DND-41 (cell line): ENCODE measurements around the gene ZNF554.

Experiments used
- ATAC-seq: fragments of 200-7000 bp; cut with Tn5 transposase; 3 replicates; pipeline ENCODE4 v1.9.1; 2021; ENCODE audit warnings: low read depth; ENCODE audit not compliant: insufficient read depth
- DNase-seq: peaks from one replicate; pipeline ENCODE4 v3.0.0-alpha.2; 2020
- H2AFZ ChIP-seq: 2 replicates; pipeline ENCODE4 v1.6.0; 2012; ENCODE audit warnings: low read depth, low read length
- H3K27ac ChIP-seq: 2 replicates; pipeline ENCODE4 v1.5.1; 2012; ENCODE audit warnings: low read length, inconsistent platforms
- H3K27me3 ChIP-seq: fragments of 200-600 bp; sonication (generic); 2 replicates; pipeline ENCODE4 v1.6.0; 2012; ENCODE audit warnings: low read length, mild to moderate bottlenecking, inconsistent platforms; ENCODE audit not compliant: insufficient read depth, poor library complexity
- H3K36me3 ChIP-seq: 2 replicates; pipeline ENCODE4 v1.5.1; 2012; ENCODE audit warnings: low read length, inconsistent platforms; ENCODE audit not compliant: insufficient read depth
- H3K4me1 ChIP-seq: 2 replicates; pipeline ENCODE4 v1.5.1; 2012; ENCODE audit warnings: mild to moderate bottlenecking, low read length; ENCODE audit not compliant: insufficient read depth
- H3K4me2 ChIP-seq: 2 replicates; pipeline ENCODE4 v1.6.0; 2012; ENCODE audit warnings: mild to moderate bottlenecking, moderate library complexity, low read length, inconsistent platforms; ENCODE audit not compliant: insufficient read depth
- H3K4me3 ChIP-seq, 2 experiments: fragments of 200-600 bp in 1 of 2; shearing (Covaris generic) in 1 of 2; 2 replicates each; pipeline ENCODE4 v1.5.1; 2012 to 2016; ENCODE audit warnings: inconsistent platforms in 2 of 2, low read length in 2 of 2, mild to moderate bottlenecking in 2 of 2, low read depth in 1 of 2, moderate library complexity in 1 of 2
- H3K79me2 ChIP-seq: 2 replicates; pipeline ENCODE4 v1.6.0; 2012; ENCODE audit warnings: low read length, inconsistent platforms; ENCODE audit not compliant: insufficient read depth
- H3K9ac ChIP-seq: 2 replicates; pipeline ENCODE4 v1.6.0; 2012; ENCODE audit warnings: low read depth, mild to moderate bottlenecking, inconsistent platforms, low read length, moderate library complexity
- H3K9me3 ChIP-seq: 2 replicates; pipeline ENCODE4 v1.5.1; 2012; ENCODE audit warnings: low read length, moderate library complexity, mild to moderate bottlenecking, inconsistent platforms; ENCODE audit not compliant: insufficient read depth, severe bottlenecking
- H4K20me1 ChIP-seq: 2 replicates; pipeline ENCODE4 v1.6.0; 2012; ENCODE audit warnings: low read length; ENCODE audit not compliant: insufficient read depth
- CTCF ChIP-seq: IDR thresholded peaks from 2 replicates; pipeline ENCODE4 v1.5.1; 2012; ENCODE audit warnings: borderline replicate concordance, low read length, moderate library complexity, mild to moderate bottlenecking; ENCODE audit not compliant: poor library complexity, severe bottlenecking; ENCODE audit errors: extremely low read depth
- EZH2 ChIP-seq: IDR thresholded peaks from 3 replicates; pipeline ENCODE4 v1.6.1; 2012; ENCODE audit warnings: borderline replicate concordance, low read depth, mild to moderate bottlenecking, moderate library complexity, low read length, inconsistent platforms; ENCODE audit not compliant: severe bottlenecking

The ZNF554 gene

DNA sequence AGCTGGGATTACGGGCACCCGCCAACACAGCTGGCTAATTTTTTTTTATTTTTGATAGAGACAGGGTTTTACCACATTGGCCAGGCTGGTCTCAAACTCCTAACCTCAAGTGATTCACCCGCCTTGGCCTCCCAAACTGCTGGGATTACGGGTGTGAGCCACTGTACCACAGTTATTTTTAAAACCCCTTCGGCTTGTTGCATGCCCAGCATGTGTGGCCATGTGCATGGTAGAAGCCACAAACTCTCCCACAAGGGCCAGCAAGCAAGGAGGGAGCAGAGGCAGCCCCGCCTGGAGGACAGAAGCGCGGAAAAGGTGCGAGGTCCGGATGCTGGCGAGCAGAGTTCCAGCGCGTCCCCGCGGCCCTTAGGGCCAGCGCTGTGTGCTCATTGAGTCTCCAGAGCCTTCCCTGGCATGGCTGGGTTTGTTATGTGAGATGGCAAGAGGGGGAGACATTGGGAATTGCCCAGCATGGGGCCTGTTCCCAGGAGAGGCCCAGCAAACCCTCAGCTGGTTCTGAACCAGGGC lies 21.4 kb upstream of the ZNF554 start:
- no peaks in the 10 kb centered on the region for H3K9me3 ChIP-seq
- ATAC-seq: no peak
- H4K20me1 ChIP-seq: peaks cover 28% of the 10 kb centered on the region
- H3K4me3 ChIP-seq: no peak overlapping the region
- no peak overlapping the region for H3K27ac ChIP-seq
- no peak overlapping the region for H3K9ac ChIP-seq
- no peaks in the 10 kb centered on the region for H3K4me1 ChIP-seq
- H3K36me3 ChIP-seq: peaks cover 93% of the 10 kb centered on the region
- no peaks in the 10 kb centered on the region for H3K27me3 ChIP-seq
- DNase-seq: no peak
- TF ChIP-seq CTCF (no peak), EZH2 (no peak)
- no peak overlapping the region for H3K4me2 ChIP-seq
- no peak overlapping the region for H2AFZ ChIP-seq
- peaks cover 8% of the 10 kb centered on the region; the same call in 1 of the 2 replicates for H3K79me2 ChIP-seq

DNA sequence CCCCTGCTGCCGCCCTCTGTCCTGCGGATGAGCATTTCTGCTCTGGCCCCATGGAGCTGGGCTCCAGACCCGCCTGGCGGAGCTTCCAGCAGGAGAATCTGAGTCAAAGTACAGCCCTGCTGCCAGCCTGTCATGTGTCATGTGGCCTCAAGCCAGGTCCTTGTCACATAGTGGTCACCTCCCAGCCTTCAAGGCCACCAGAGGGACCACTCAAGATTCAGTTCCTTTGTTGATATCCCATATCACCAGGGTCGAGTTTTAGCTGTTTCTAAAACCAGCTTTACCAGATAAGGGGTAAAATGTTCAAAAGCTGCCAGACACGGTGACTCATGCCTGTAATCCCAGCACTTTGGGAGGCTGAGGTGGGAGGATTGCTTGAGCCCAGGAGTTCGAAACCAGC lies 20.9 kb upstream of the ZNF554 start:
- DNase-seq (no peak), ATAC-seq (no peak)
- H3K9me3 ChIP-seq: no peaks in the 10 kb centered on the region
- H3K4me3 ChIP-seq: no peak overlapping the region
- H3K27ac ChIP-seq: no peak overlapping the region
- H3K27me3 ChIP-seq: no peaks in the 10 kb centered on the region
- TF ChIP-seq CTCF (no peak), EZH2 (no peak)
- no peaks in the 10 kb centered on the region for H3K4me1 ChIP-seq
- no peak overlapping the region for H2AFZ ChIP-seq
- H4K20me1 ChIP-seq: peaks cover 33% of the 10 kb centered on the region
- H3K36me3 ChIP-seq: peaks cover 93% of the 10 kb centered on the region
- H3K79me2 ChIP-seq: peaks cover 8% of the 10 kb centered on the region; the same call in 1 of the 2 replicates
- no peak overlapping the region for H3K4me2 ChIP-seq
- no peak overlapping the region for H3K9ac ChIP-seq

GRCh38 chr19:2799273-2800020 lies 20.2 kb upstream of the ZNF554 start:
- Histone ChIP-seq H4K20me1 (peaks cover 30% of the 10 kb centered on the region), H3K27me3 (no peaks in the 10 kb centered on the region), H3K9me3 (no peaks in the 10 kb centered on the region), H3K27ac (no peak overlapping the region), H2AFZ (no peak overlapping the region), H3K36me3 (peaks cover 93% of the 10 kb centered on the region), H3K4me3 (no peak overlapping the region), H3K4me1 (no peaks in the 10 kb centered on the region), H3K4me2 (no peak overlapping the region), H3K79me2 (peaks cover 8% of the 10 kb centered on the region; the same call in 1 of the 2 replicates), H3K9ac (no peak overlapping the region)
- no peak for DNase-seq
- no peak for TF ChIP-seq EZH2
- no peak for TF ChIP-seq CTCF
- no peak for ATAC-seq
